ENCODE measurements around the gene ART4. TPM values are rescaled to one million over a fixed set of nuclear protein-coding genes. Genes with fewer than 3 reads are reported as not detected.

Gene ART4
- total RNA-seq, 1 donor from 2014 or later = 5.0 TPM

GRCh38 chr12:14776236-14776961 is 66.9 kb downstream of the ART4 start:
- no peaks in the 10 kb centered on the region for H3K27me3 ChIP-seq (ENCODE audit: low read depth)
- TF ChIP-seq CTCF (IDR thresholded peaks at IDR 0.05; ENCODE audit: borderline replicate concordance) = peak; percentile 26
- no peaks in the 10 kb centered on the region for H3K36me3 ChIP-seq
- intact Hi-C loops (cut with micrococcal nuclease) = no loop called here
- H3K27ac ChIP-seq (replicated peaks) = peak overlapping the region; percentile 94
- no peaks in the 10 kb centered on the region for H3K9me3 ChIP-seq (replicated peaks)
- H3K4me3 ChIP-seq = peak overlapping the region; percentile 81
- DNase-seq = no peak
- H3K4me1 ChIP-seq = peaks cover 31% of the 10 kb centered on the region

- intact Hi-C loops (cut with micrococcal nuclease) = no loop called here
- H3K27me3 ChIP-seq (ENCODE audit: low read depth) = no peaks in the 10 kb centered on the region
- TF ChIP-seq CTCF (IDR thresholded peaks at IDR 0.05; ENCODE audit: borderline replicate concordance) = no peak
- H3K27ac ChIP-seq (replicated peaks) = peak overlapping the region; percentile 94
- no peak for DNase-seq
- H3K9me3 ChIP-seq (replicated peaks) = no peaks in the 10 kb centered on the region
- H3K4me1 ChIP-seq = peaks cover 39% of the 10 kb centered on the region
- H3K36me3 ChIP-seq = no peaks in the 10 kb centered on the region
- peak overlapping the region; percentile 81 for H3K4me3 ChIP-seq
These were observed 67.7 kb downstream of the ART4 start for GRCh38 chr12:14775636-14775980.

Other genes with a start within 250 kb of the ART4 start
- gene GUCY2C, start 146.9 kb downstream of the ART4 start, total RNA-seq = 0.11 TPM
- 49.7 TPM for gene WBP11, start 40.0 kb downstream of the ART4 start, total RNA-seq
- 1.9 TPM for gene C12orf60, start 39.9 kb downstream of the ART4 start, total RNA-seq
- gene SMCO3, start 29.3 kb downstream of the ART4 start, total RNA-seq = 0.14 TPM
- 497 TPM for gene MGP, start 42.3 kb upstream of the ART4 start, total RNA-seq
- 0.14 TPM for gene ERP27, start 95.0 kb upstream of the ART4 start, total RNA-seq
- 50.6 TPM for gene ARHGDIB, start 118.1 kb upstream of the ART4 start, total RNA-seq
- not detected for gene PDE6H, start 129.5 kb upstream of the ART4 start, total RNA-seq

Data from left ventricle myocardium inferior (tissue), 1 donor.